HG02970 (cell line): ENCODE data around the gene ELAVL2.
"Not testable (repeated sequence)": the region's sequence is repeated elsewhere in the genome, so short reads cannot be mapped to it uniquely, and the experiment has no call there.

Experiments
- ATAC-seq: cut with Tn5 transposase; IDR thresholded peaks from one replicate; pipeline ENCODE4 v1.9.1; 2021; ENCODE audit warnings: mild to moderate bottlenecking, moderate library complexity, moderate number of reproducible peaks; ENCODE audit not compliant: unreplicated experiment, low FRiP score

ELAVL2 gene

DNA sequence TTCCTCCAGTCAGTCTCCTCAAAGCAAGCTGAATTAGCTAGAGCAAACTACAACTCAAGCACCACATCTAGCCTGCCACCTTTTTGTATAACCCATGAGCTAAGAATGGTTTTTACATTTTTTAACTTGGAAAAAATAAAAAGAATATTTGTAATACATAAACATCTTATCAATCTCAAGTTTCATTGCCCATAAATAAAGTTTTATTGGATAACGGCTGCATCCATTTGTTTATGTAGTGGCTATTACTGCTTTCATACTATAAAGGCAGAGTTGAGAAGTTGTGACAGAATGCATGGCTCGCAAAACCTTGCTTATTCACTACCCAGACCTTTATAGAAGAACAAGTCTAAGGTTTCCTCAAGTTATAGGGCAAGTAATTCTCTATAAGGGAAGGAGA lies 95.7 kb downstream of the ELAVL2 start:
- ATAC-seq, result no peak

GRCh38 chr9:23728736-23729135 lies 97.3 kb downstream of the ELAVL2 start:
- no peak for ATAC-seq

DNA sequence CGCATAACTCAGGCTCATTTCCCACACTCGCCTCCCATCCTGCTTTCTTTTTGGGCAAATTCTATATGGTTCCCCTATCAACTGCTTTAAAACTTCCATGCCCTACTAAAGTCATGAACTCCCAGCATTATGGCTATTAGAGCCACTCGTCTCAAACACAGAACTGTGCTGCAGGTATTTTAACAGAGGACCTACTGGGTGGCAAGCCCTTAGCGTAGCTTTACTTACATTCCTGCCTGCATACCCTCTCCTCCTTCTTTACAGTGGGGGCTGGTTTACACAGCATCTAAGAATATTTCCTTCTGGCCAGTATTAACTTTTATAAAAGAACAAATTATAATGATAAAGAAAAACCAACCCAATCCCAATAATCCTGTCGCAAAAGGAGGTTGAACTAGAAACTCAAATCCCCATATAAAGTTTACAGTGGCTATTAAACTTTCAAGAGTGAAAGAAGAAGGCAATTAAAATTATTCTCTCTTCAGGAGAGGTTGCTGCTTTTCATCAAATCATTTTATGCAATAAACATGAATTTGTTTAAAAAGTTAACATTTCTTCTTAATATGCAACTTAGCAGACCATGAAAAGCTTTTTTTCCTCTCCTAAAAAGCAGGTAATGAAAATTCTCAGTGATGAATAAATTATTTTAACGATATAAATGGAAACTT lies 100.6 kb downstream of the ELAVL2 start:
- ATAC-seq, result no peak

GRCh38 chr9:23723672-23724071 lies 102.4 kb downstream of the ELAVL2 start:
- ATAC-seq, result no peak

DNA sequence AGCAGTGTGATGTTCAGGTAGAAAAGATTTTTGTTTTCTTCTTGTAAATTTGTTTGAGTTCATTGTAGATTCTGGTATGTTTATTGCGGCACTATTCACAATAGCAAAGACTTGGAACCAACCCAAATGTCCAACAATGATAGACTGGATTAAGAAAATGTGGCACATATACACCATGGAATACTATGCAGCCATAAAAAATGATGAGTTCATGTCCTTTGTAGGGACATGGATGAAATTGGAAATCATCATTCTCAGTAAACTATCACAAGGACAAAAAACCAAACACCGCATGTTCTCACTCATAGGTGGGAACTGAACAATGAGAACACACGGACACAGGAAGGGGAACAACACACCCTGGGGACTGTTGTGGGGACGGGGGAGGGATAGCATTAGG lies 103.0 kb downstream of the ELAVL2 start:
- ATAC-seq, result not testable (repeated sequence)

GRCh38 chr9:23721466-23721865 lies 104.6 kb downstream of the ELAVL2 start:
- no peak for ATAC-seq

DNA sequence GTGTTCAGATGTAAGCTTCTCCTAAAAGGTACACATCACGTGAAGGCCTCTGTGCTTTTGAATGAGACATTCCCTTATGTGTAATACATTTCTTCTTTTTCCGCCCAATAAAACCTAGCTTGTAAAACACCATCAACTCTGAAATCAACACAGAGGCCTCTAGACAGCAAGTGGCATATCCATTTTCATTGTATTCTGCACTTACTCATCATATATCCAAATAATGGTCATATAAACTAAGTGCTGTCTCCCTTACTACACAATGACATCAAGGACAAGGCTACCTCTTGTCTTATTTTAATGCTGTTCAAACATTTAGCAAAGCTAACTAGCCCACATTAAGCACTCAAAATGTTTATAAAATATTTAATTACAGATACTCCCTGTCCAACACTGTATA lies 108.5 kb downstream of the ELAVL2 start:
- ATAC-seq, result no peak

- ATAC-seq, result no peak
Observed at GRCh38 chr9:23707249-23707648, 118.8 kb downstream of the ELAVL2 start.

DNA sequence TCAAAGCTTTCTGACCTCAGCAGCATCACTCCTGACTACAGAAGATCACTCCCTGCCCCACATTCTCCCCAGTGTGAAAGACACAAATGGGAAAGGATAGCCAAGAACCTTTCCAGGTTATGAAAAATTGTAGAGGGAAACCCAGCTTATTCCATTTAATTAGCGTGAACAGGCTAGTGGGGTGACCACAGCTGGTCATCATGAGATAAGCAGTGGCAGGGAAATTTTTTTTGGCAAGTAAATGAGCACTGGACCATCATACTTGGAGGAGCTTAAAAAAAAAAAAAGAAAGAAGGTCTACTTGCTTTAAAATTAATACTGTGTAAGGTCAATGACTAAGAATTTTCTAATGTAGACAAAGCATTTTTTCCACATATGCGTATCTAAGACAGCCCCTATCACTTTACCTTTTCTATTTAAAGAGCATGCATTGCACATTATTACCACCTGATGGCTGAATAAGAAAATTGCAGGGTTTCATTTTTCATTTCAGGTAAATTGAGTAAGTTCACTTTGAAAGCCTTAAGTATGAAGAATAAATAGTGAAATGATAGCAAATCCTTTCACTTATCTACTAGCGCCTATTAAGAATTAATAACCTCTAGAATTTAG lies 123.6 kb downstream of the ELAVL2 start:
- ATAC-seq, result no peak

GRCh38 chr9:23701291-23701690 lies 124.7 kb downstream of the ELAVL2 start:
- no peak for ATAC-seq

- no peak for ATAC-seq
Observed at GRCh38 chr9:23700359-23700758, 125.7 kb downstream of the ELAVL2 start.

DNA sequence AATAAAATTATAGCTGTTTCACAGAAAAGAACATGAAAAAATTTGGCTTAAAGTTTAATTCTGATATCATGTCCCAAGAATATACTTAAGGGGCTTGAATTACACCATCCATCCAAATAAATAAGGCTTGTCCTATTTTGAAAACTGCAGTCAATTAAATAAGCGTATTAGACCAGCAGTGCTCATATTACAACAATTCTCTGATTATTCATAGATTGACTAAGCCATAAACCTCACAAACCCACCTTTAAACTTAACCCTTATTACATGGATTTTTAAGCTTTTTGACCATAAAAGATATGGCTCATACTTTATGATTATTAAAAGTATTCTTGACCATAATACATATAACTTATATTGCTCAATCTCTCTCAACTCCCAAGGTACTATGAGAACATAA lies 127.9 kb downstream of the ELAVL2 start:
- no peak for ATAC-seq

DNA sequence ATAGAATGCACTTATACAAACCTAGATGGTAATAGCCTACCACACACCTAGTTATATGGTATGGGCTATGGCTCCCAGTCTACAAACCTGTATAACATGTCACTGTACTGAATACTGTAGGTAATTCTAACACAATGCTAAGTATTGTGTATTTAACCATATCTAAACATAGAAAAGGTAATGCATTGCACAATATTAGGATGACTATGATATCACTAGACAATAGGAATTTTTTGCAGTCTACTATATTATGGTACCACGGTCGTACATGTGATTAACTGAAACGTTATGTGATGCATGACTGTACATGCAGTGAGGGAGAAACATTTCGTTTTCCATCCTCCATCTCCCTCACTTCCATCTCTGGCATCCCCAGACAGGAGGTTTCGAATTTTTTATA lies 130.5 kb downstream of the ELAVL2 start:
- ATAC-seq, result no peak

DNA sequence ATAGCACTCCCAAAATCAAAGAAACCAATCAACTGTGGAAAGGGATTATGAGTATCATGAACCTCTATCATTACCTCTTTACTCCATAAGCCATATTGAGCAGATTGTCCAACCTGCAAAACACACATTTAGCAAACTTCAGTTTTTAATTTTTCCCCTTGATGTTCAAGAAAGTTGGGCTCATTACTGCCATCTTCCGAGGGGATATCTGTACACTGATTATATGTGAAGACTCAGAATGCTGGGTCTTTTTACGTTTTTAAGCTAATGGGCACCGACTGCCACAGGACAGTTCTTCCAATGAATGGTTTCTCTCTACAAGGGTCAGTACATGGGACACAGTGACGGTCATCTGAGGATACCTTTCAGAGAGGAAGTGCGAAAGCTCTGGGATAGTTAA lies 132.7 kb downstream of the ELAVL2 start:
- ATAC-seq, result no peak

- no peak for ATAC-seq
Observed at GRCh38 chr9:23686896-23687295, 139.1 kb downstream of the ELAVL2 start.

GRCh38 chr9:23686257-23686656 lies 139.8 kb downstream of the ELAVL2 start:
- no peak for ATAC-seq

DNA sequence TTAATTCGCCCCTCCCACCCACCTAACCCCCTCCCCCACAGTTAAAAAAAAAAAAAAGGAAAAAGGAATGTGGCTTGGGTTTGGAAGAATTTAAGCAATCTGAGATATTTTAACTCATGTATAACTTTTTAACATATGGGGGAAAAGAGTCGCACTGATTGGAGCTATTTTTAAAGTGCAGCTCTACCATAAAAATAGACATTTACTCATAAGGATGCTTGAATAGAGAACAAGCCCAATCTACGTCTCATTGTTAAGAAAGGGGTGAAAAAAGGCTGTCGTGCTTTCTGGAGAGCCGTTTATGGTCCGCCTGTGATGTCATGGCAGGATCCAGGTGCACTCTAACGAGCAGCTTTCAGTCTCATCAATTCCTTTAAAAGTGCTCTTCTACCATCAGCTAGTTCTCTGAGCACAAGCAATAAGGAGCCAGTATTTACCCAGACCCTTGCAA lies 142.4 kb downstream of the ELAVL2 start:
- ATAC-seq, result no peak

- ATAC-seq, result no peak
Observed at GRCh38 chr9:23682891-23683431, 143.1 kb downstream of the ELAVL2 start.

DNA sequence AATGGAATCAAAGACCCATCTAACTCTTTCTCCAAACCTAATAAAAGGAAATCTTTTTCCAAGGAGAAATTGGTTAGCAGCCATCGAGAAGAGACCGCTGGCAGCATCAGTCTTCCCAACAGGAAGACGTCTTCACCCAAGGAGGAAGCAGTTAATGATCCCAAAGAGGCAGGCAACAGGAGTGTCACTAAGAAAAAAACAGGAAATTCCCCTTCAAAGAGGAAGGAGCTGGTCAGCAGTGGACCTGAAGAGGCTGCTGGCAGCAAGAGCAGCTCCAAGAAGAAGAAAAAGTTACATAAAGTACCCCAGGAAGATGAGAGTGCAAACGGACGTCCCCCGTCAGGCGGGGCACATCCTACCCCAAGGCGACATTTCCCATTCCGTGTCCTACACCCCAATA lies 143.7 kb downstream of the ELAVL2 start:
- ATAC-seq, result no peak

GRCh38 chr9:23677446-23677845 lies 148.6 kb downstream of the ELAVL2 start:
- no peak for ATAC-seq

DNA sequence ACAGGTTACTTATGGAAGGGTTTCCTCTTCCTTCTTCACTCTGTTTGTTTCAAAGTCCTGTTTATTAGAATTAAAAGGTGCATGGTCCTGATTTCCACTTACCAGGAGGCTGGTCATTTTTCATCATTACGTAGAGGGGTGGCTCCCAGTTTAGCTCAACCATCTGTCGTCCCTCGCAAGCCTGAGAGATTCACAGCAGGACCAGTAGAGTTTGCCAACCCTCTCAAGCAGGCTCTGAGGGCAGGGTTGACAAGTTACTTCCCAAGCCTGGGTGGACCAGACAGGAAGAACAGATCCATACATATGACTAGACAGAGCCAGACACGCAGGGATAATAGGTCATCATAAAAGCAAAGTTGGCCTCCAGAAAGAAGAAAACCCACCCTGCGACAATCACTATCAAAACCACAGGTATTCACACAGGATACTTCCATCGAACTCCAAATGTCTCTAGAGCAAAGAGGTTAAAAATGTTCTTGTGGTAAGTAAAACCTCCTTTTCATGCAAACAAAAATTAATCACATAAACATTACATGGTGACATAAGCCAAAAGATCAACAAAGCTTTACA lies 151.9 kb downstream of the ELAVL2 start:
- no peak for ATAC-seq

DNA sequence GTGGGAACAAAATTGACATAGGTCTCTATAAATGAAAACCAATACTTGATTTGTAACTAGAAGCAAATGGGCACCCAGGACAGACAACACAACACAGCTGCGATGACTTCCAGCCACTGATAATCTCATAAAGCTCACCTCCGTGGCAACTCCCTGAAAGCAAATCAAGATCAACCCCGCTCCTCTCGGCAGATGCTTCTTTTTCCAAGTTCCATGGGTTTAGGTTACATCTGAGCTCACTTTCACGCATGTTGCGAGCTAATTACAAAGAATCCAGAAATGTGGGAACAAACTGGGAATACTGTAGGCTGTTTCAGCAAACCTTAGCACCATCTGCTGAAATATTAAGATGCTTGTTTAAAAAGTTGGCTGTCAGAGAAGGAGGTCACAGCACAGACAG lies 153.9 kb downstream of the ELAVL2 start:
- ATAC-seq, result no peak
